Fibroblast of lung (primary cell): ENCODE data around the gene SEC31B.
A peak's percentile ranks its signal among the peaks of the same experiment; 100 is the strongest.

Experiments
- CTCF ChIP-seq, 2 donors: IDR thresholded peaks in 1 of 2; conservative IDR thresholded peaks in 1 of 2; 1 replicate in 1 of 2; 2 replicates in 1 of 2; pipeline ENCODE4 v1.5.1; 2011 to 2012; ENCODE audit warnings: low read length in 2 of 2, control low read depth in 1 of 2, inconsistent platforms in 1 of 2, low read depth in 1 of 2, mild to moderate bottlenecking in 1 of 2
- EZH2 ChIP-seq: IDR thresholded peaks from 2 replicates; pipeline ENCODE4 v1.5.1; 2012; ENCODE audit warnings: low read length, control low read depth, mild to moderate bottlenecking; ENCODE audit errors: missing control alignments

GRCh38 chr10:100482181-100482833, 37.4 kb downstream of the SEC31B start:
- TF ChIP-seq CTCF (conservative IDR thresholded peaks at IDR 0.05 in 1 of 2, IDR thresholded peaks at IDR 0.05 in 1 of 2; ENCODE audit: low read depth in 1 of 2, low read length in 2 of 2) (peak; percentile 78 to 83), EZH2 (peak; percentile 59)
